Chondrocyte (in vitro differentiated cells): ENCODE data around the gene CKMT2. TPM values are rescaled to one million over a fixed set of nuclear protein-coding genes. Genes with fewer than 3 reads are reported as not detected.

Experiments used
- DNase-seq: peaks from one replicate; pipeline ENCODE4 v3.0.0; 2021; ENCODE audit warnings: mixed read lengths, low spot score
- H3K27ac Mint-ChIP-seq: one replicate; pipeline ENCODE4 v1.8.0; 2021; ENCODE audit warnings: mild to moderate bottlenecking, moderate library complexity, mixed read lengths; ENCODE audit not compliant: unreplicated experiment
- H3K27me3 Mint-ChIP-seq: 2 replicates; pipeline ENCODE4 v1.8.0; 2021; ENCODE audit warnings: low read depth, mixed read lengths
- H3K36me3 Mint-ChIP-seq: 2 replicates; pipeline ENCODE4 v1.8.0; 2021; ENCODE audit warnings: low read depth, mixed read lengths
- H3K4me1 Mint-ChIP-seq: 2 replicates; pipeline ENCODE4 v1.8.0; 2021; ENCODE audit warnings: low read depth, mild to moderate bottlenecking, mixed read lengths
- H3K4me3 Mint-ChIP-seq: one replicate; pipeline ENCODE4 v1.8.0; 2021; ENCODE audit warnings: mild to moderate bottlenecking, moderate library complexity, mixed read lengths; ENCODE audit not compliant: unreplicated experiment
- H3K9me3 Mint-ChIP-seq: 2 replicates; pipeline ENCODE4 v1.8.0; 2021; ENCODE audit warnings: low read depth, mixed read lengths
- total RNA-seq: library from RNA; stranded (reverse); gene quantifications from 3 replicates; pipeline ENCODE4 v1.2.1, GENCODE V29; 2021
- TF ChIP-seq, protein P1 (sequence below): fragments of 200-600 bp; sonication (generic); IDR thresholded peaks from 2 replicates; pipeline ENCODE4 v1.5.0; 2021; ENCODE audit warnings: antibody characterized with exemption, mild to moderate bottlenecking, moderate library complexity

CKMT2 gene
- total RNA-seq, 1 donor from 2014 or later: not detected

DNA sequence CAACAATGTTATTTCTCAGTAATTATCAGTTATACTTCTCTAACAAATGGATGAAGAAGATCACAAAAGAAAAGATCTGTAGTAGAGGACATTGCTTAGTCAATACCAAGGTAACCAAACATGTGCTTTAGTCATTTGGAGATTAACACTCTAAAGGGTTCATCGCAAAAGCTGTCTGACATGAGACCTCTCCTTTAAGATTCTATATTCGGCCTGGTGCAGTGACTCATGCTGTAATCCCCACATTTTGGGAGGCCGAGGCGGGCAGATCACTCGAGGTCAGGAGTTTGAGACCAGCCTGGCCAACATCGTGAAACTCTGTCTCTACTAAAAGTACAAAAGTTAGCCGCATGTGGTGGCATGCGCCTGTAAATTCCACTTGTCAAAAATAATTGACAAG lies 18.3 kb upstream of the CKMT2 start:
- TF ChIP-seq, protein P1, sequence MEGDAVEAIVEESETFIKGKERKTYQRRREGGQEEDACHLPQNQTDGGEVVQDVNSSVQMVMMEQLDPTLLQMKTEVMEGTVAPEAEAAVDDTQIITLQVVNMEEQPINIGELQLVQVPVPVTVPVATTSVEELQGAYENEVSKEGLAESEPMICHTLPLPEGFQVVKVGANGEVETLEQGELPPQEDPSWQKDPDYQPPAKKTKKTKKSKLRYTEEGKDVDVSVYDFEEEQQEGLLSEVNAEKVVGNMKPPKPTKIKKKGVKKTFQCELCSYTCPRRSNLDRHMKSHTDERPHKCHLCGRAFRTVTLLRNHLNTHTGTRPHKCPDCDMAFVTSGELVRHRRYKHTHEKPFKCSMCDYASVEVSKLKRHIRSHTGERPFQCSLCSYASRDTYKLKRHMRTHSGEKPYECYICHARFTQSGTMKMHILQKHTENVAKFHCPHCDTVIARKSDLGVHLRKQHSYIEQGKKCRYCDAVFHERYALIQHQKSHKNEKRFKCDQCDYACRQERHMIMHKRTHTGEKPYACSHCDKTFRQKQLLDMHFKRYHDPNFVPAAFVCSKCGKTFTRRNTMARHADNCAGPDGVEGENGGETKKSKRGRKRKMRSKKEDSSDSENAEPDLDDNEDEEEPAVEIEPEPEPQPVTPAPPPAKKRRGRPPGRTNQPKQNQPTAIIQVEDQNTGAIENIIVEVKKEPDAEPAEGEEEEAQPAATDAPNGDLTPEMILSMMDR: no peak
- H3K36me3 Mint-ChIP-seq: peaks cover 3% of the 10 kb centered on the region
- peaks cover 6% of the 10 kb centered on the region for H3K9me3 Mint-ChIP-seq
- no peak for DNase-seq
- no peaks in the 10 kb centered on the region for H3K4me1 Mint-ChIP-seq
- H3K27me3 Mint-ChIP-seq: no peaks in the 10 kb centered on the region
- no peak overlapping the region for H3K27ac Mint-ChIP-seq
- no peak overlapping the region for H3K4me3 Mint-ChIP-seq

DNA sequence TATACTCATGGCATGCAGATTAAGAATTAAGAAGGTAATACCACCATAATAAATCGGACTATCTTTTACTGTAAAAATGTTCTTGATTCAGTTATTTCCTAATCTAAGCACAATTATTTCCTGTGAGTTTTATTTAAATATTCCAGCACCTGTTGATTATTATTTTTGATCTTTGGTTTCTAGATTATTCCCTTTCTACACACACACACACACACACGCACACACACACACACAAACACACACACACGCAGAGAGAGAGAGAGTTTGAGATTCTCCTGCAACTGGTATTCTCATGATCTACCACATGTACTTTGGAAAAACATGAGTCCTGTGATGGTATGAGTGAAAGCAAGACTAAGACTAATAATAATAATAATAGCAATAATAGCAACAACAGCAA lies 17.0 kb upstream of the CKMT2 start:
- Mint-ChIP-seq H3K4me1 (no peaks in the 10 kb centered on the region), H3K4me3 (no peak overlapping the region), H3K9me3 (peaks cover 6% of the 10 kb centered on the region), H3K27me3 (no peaks in the 10 kb centered on the region), H3K27ac (no peak overlapping the region), H3K36me3 (peaks cover 3% of the 10 kb centered on the region)
- DNase-seq: no peak
- TF ChIP-seq, protein P1: no peak

DNA sequence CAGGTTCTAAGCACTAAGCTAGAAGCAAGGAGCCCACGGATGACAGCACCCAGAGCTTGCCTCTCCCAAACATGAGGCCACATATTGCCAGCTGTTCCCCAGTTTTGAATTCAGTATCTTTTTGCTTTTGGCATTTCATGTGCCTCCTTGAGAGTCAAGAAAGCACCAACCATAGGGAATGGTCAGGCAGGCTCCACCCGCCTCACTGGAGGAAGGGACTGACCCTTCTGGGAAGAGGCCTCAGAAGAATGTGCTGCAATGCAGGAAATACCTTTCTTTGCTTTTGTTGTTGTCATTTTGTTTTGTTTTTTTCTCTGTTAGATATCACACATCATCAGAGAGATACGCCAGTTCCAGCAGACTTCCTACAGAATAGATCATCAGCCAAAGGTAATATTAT lies 13.7 kb upstream of the CKMT2 start:
- no peak for DNase-seq
- TF ChIP-seq, protein P1: no peak
- Mint-ChIP-seq H3K27ac (no peak overlapping the region), H3K4me3 (no peak overlapping the region), H3K27me3 (no peaks in the 10 kb centered on the region), H3K4me1 (no peaks in the 10 kb centered on the region), H3K36me3 (peaks cover 3% of the 10 kb centered on the region), H3K9me3 (peaks cover 6% of the 10 kb centered on the region)

DNA sequence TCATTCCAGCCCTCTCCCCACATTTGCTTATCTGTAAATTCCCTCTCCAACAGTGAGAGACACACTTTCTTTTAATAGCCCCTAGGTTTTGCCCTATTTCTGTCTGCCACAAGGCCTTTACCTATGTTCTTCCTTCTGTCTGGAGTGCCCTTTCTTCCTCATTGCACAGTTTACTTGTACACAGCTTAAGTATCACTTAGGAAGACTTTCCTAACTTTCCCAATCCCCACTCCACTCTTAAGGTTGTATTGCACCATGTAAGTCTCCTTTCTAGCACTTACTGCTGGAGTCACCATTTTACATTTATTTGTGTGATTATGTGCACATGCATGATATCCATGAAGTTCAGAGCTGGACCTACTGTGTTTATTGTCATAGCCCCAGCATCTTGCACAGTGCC lies 10.8 kb upstream of the CKMT2 start:
- peaks cover 6% of the 10 kb centered on the region for H3K9me3 Mint-ChIP-seq
- no peaks in the 10 kb centered on the region for H3K4me1 Mint-ChIP-seq
- no peak for DNase-seq
- no peak overlapping the region for H3K4me3 Mint-ChIP-seq
- H3K36me3 Mint-ChIP-seq: peaks cover 3% of the 10 kb centered on the region
- H3K27me3 Mint-ChIP-seq: no peaks in the 10 kb centered on the region
- TF ChIP-seq, protein P1: no peak
- no peak overlapping the region for H3K27ac Mint-ChIP-seq

DNA sequence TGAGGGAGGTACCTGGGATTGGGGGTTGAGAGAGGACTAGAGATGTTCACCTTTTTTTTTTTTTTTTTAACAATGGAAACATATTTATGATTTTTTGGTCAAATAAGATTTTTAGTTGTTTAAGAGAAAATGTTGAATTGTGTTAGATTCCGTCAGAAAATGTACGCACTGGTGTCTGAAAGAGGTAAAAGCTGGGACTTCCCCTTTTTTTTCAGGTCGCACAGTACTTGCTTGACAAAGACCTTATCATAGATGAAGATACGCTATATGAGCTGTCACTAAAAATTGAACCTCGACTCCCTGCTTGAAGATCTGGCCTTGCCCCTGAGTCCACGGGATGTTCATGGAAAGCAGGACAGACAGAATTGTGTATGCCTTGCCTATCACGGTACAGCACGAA lies 7.7 kb upstream of the CKMT2 start:
- no peak for DNase-seq
- no peaks in the 10 kb centered on the region for H3K36me3 Mint-ChIP-seq
- no peaks in the 10 kb centered on the region for H3K9me3 Mint-ChIP-seq
- H3K4me3 Mint-ChIP-seq: no peak overlapping the region
- TF ChIP-seq, protein P1: no peak
- H3K27me3 Mint-ChIP-seq: no peaks in the 10 kb centered on the region
- H3K27ac Mint-ChIP-seq: no peak overlapping the region
- H3K4me1 Mint-ChIP-seq: no peaks in the 10 kb centered on the region
